Measurements from ENCODE around the gene ZBTB48. TPM values are rescaled to one million over a fixed set of nuclear protein-coding genes. Genes with fewer than 3 reads are reported as not detected.
A peak's percentile ranks its signal among the peaks of the same experiment; 100 is the strongest.

The ZBTB48 gene
- total and polyA plus RNA-seq, 9 donors: 14.5 to 26.5 (median 20.7) TPM

GRCh38 chr1:6581561-6582305 is 1.9 kb downstream of the ZBTB48 start:
- Histone ChIP-seq H3K27me3 (ENCODE audit: control insufficient read depth, insufficient read depth, low read length) (no peaks in the 10 kb centered on the region), H3K36me3 (ENCODE audit: control insufficient read depth, insufficient read depth, low read length) (peaks cover 10% of the 10 kb centered on the region), H3K27ac (ENCODE audit: low read length) (no peak overlapping the region), H3K4me1 (ENCODE audit: control insufficient read depth, insufficient read depth, low read length) (peaks cover 34% of the 10 kb centered on the region), H3K4me3 (ENCODE audit: low read length) (no peak overlapping the region), H3K9me3 (replicated peaks; ENCODE audit: control insufficient read depth, low read depth, low read length) (no peaks in the 10 kb centered on the region)
- 80% methylated on average over 8 of the region's 10 CpGs for WGBS (ENCODE audit: insufficient coverage)
- DNase-seq: no peak

- DNase-seq: no peak
- H3K4me1 ChIP-seq (ENCODE audit: control insufficient read depth, insufficient read depth, low read length): peaks cover 40% of the 10 kb centered on the region
- no CpG with 5 or more reads among the region's 1 CpG for WGBS (ENCODE audit: insufficient coverage)
- H3K36me3 ChIP-seq (ENCODE audit: control insufficient read depth, insufficient read depth, low read length): peaks cover 10% of the 10 kb centered on the region
- no peak overlapping the region for H3K4me3 ChIP-seq (ENCODE audit: low read length)
- no peak overlapping the region for H3K27ac ChIP-seq (ENCODE audit: low read length)
- no peaks in the 10 kb centered on the region for H3K27me3 ChIP-seq (ENCODE audit: control insufficient read depth, insufficient read depth, low read length)
- H3K9me3 ChIP-seq (replicated peaks; ENCODE audit: control insufficient read depth, low read depth, low read length): no peaks in the 10 kb centered on the region
These were observed 2.6 kb downstream of the ZBTB48 start for GRCh38 chr1:6582370-6582769.

GRCh38 chr1:6584126-6585080 is 4.6 kb downstream of the ZBTB48 start:
- peaks cover 28% of the 10 kb centered on the region for H3K36me3 ChIP-seq (ENCODE audit: control insufficient read depth, insufficient read depth, low read length)
- H3K4me1 ChIP-seq (ENCODE audit: control insufficient read depth, insufficient read depth, low read length): peaks cover 55% of the 10 kb centered on the region
- H3K27me3 ChIP-seq (ENCODE audit: control insufficient read depth, insufficient read depth, low read length): no peaks in the 10 kb centered on the region
- DNase-seq: no peak
- H3K4me3 ChIP-seq (ENCODE audit: low read length): no peak overlapping the region
- no peak overlapping the region for H3K27ac ChIP-seq (ENCODE audit: low read length)
- 78% methylated on average over 21 of the region's 21 CpGs for WGBS (ENCODE audit: insufficient coverage)
- no peaks in the 10 kb centered on the region for H3K9me3 ChIP-seq (replicated peaks; ENCODE audit: control insufficient read depth, low read depth, low read length)

- DNase-seq: no peak
- 72% methylated on average over 11 of the region's 12 CpGs for WGBS (ENCODE audit: insufficient coverage)
- H3K4me1 ChIP-seq (ENCODE audit: control insufficient read depth, insufficient read depth, low read length): peaks cover 58% of the 10 kb centered on the region
- H3K9me3 ChIP-seq (replicated peaks; ENCODE audit: control insufficient read depth, low read depth, low read length): no peaks in the 10 kb centered on the region
- H3K4me3 ChIP-seq (ENCODE audit: low read length): no peak overlapping the region
- peaks cover 36% of the 10 kb centered on the region for H3K36me3 ChIP-seq (ENCODE audit: control insufficient read depth, insufficient read depth, low read length)
- no peak overlapping the region for H3K27ac ChIP-seq (ENCODE audit: low read length)
- H3K27me3 ChIP-seq (ENCODE audit: control insufficient read depth, insufficient read depth, low read length): no peaks in the 10 kb centered on the region
These were observed 5.4 kb downstream of the ZBTB48 start for GRCh38 chr1:6585081-6585722.

GRCh38 chr1:6585841-6586240 is 6.0 kb downstream of the ZBTB48 start:
- H3K27ac ChIP-seq (ENCODE audit: low read length): no peak overlapping the region
- peaks cover 52% of the 10 kb centered on the region for H3K4me1 ChIP-seq (ENCODE audit: control insufficient read depth, insufficient read depth, low read length)
- peaks cover 43% of the 10 kb centered on the region for H3K36me3 ChIP-seq (ENCODE audit: control insufficient read depth, insufficient read depth, low read length)

GRCh38 chr1:6586404-6586816 is 6.6 kb downstream of the ZBTB48 start:
- Histone ChIP-seq H3K4me3 (ENCODE audit: low read length) (no peak overlapping the region), H3K27me3 (ENCODE audit: control insufficient read depth, insufficient read depth, low read length) (no peaks in the 10 kb centered on the region), H3K27ac (ENCODE audit: low read length) (no peak overlapping the region), H3K9me3 (replicated peaks; ENCODE audit: control insufficient read depth, low read depth, low read length) (no peaks in the 10 kb centered on the region), H3K36me3 (ENCODE audit: control insufficient read depth, insufficient read depth, low read length) (peaks cover 48% of the 10 kb centered on the region), H3K4me1 (ENCODE audit: control insufficient read depth, insufficient read depth, low read length) (peaks cover 50% of the 10 kb centered on the region)
- 84% methylated on average over 11 of the region's 11 CpGs for WGBS (ENCODE audit: insufficient coverage)
- DNase-seq: no peak

More at GRCh38 chr1:6585841-6586240, 6.0 kb downstream of the ZBTB48 start:
- DNase-seq: no peak
- Histone ChIP-seq H3K4me3 (ENCODE audit: low read length) (no peak overlapping the region), H3K27me3 (ENCODE audit: control insufficient read depth, insufficient read depth, low read length) (no peaks in the 10 kb centered on the region), H3K9me3 (replicated peaks; ENCODE audit: control insufficient read depth, low read depth, low read length) (no peaks in the 10 kb centered on the region)
- WGBS (ENCODE audit: insufficient coverage): 89% methylated on average over 7 of the region's 7 CpGs

- peaks cover 51% of the 10 kb centered on the region for H3K4me1 ChIP-seq (ENCODE audit: control insufficient read depth, insufficient read depth, low read length)
- peak; percentile 76 for DNase-seq
These were observed 7.6 kb downstream of the ZBTB48 start for GRCh38 chr1:6587261-6588005.

GRCh38 chr1:6588128-6588892 is 8.5 kb downstream of the ZBTB48 start:
- Histone ChIP-seq H3K36me3 (ENCODE audit: control insufficient read depth, insufficient read depth, low read length) (peaks cover 63% of the 10 kb centered on the region), H3K27ac (ENCODE audit: low read length) (no peak overlapping the region), H3K27me3 (ENCODE audit: control insufficient read depth, insufficient read depth, low read length) (no peaks in the 10 kb centered on the region), H3K4me3 (ENCODE audit: low read length) (no peak overlapping the region), H3K9me3 (replicated peaks; ENCODE audit: control insufficient read depth, low read depth, low read length) (no peaks in the 10 kb centered on the region), H3K4me1 (ENCODE audit: control insufficient read depth, insufficient read depth, low read length) (peaks cover 56% of the 10 kb centered on the region)
- no peak for DNase-seq
- 70% methylated on average over 17 of the region's 25 CpGs for WGBS (ENCODE audit: insufficient coverage)

More at GRCh38 chr1:6587261-6588005, 7.6 kb downstream of the ZBTB48 start:
- Histone ChIP-seq H3K27me3 (ENCODE audit: control insufficient read depth, insufficient read depth, low read length) (no peaks in the 10 kb centered on the region), H3K36me3 (ENCODE audit: control insufficient read depth, insufficient read depth, low read length) (peaks cover 55% of the 10 kb centered on the region), H3K4me3 (ENCODE audit: low read length) (no peak overlapping the region), H3K9me3 (replicated peaks; ENCODE audit: control insufficient read depth, low read depth, low read length) (no peaks in the 10 kb centered on the region), H3K27ac (ENCODE audit: low read length) (peak overlapping the region; percentile 47)
- 77% methylated on average over 11 of the region's 13 CpGs for WGBS (ENCODE audit: insufficient coverage)

GRCh38 chr1:6588893-6589520 is 9.2 kb downstream of the ZBTB48 start:
- WGBS (ENCODE audit: insufficient coverage): 48% methylated on average over 18 of the region's 24 CpGs
- no peak for DNase-seq
- no peak overlapping the region for H3K4me3 ChIP-seq (ENCODE audit: low read length)

More at GRCh38 chr1:6588893-6589520, 9.2 kb downstream of the ZBTB48 start:
- H3K27me3 ChIP-seq (ENCODE audit: control insufficient read depth, insufficient read depth, low read length): no peaks in the 10 kb centered on the region
- peak overlapping the region; percentile 17 for H3K27ac ChIP-seq (ENCODE audit: low read length)
- no peaks in the 10 kb centered on the region for H3K9me3 ChIP-seq (replicated peaks; ENCODE audit: control insufficient read depth, low read depth, low read length)
- peaks cover 70% of the 10 kb centered on the region for H3K36me3 ChIP-seq (ENCODE audit: control insufficient read depth, insufficient read depth, low read length)
- peaks cover 56% of the 10 kb centered on the region for H3K4me1 ChIP-seq (ENCODE audit: control insufficient read depth, insufficient read depth, low read length)
